HL-60 (cell line): ENCODE data around the gene AKAP6.

Experiments
- GABPA ChIP-seq: IDR thresholded peaks from 2 replicates; pipeline ENCODE4 v1.6.1; 2012; ENCODE audit warnings: low read depth
- POLR2AphosphoS5 ChIP-seq: IDR thresholded peaks from 2 replicates; pipeline ENCODE4 v1.6.1; 2012; ENCODE audit warnings: low read depth
- REST ChIP-seq: IDR thresholded peaks from 2 replicates; pipeline ENCODE4 v1.6.1; 2012; ENCODE audit warnings: low read depth; ENCODE audit not compliant: insufficient replicate concordance
- SPI1 ChIP-seq: IDR thresholded peaks from 2 replicates; pipeline ENCODE4 v1.6.1; 2012; ENCODE audit warnings: low read depth, mild to moderate bottlenecking, borderline replicate concordance
- TF ChIP-seq, protein P1 (sequence below): IDR thresholded peaks from one replicate; pipeline ENCODE4 v1.5.1; 2011; ENCODE audit warnings: low read length, control low read depth, inconsistent platforms; ENCODE audit not compliant: insufficient read depth

GRCh38 chr14:32697704-32698103 lies 368.6 kb downstream of the AKAP6 start:
- TF ChIP-seq, protein P1, sequence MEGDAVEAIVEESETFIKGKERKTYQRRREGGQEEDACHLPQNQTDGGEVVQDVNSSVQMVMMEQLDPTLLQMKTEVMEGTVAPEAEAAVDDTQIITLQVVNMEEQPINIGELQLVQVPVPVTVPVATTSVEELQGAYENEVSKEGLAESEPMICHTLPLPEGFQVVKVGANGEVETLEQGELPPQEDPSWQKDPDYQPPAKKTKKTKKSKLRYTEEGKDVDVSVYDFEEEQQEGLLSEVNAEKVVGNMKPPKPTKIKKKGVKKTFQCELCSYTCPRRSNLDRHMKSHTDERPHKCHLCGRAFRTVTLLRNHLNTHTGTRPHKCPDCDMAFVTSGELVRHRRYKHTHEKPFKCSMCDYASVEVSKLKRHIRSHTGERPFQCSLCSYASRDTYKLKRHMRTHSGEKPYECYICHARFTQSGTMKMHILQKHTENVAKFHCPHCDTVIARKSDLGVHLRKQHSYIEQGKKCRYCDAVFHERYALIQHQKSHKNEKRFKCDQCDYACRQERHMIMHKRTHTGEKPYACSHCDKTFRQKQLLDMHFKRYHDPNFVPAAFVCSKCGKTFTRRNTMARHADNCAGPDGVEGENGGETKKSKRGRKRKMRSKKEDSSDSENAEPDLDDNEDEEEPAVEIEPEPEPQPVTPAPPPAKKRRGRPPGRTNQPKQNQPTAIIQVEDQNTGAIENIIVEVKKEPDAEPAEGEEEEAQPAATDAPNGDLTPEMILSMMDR: no peak
- TF ChIP-seq POLR2AphosphoS5 (no peak), GABPA (no peak), REST (no peak), SPI1 (no peak)
